LNCAP (cell line): ENCODE measurements around the gene MED20.

Source experiments
- CTCF ChIP-seq: fragments of 450-650 bp; IDR thresholded peaks from 2 replicates; pipeline ENCODE4 v1.5.1; 2017; ENCODE audit warnings: mild to moderate bottlenecking

MED20 gene

DNA sequence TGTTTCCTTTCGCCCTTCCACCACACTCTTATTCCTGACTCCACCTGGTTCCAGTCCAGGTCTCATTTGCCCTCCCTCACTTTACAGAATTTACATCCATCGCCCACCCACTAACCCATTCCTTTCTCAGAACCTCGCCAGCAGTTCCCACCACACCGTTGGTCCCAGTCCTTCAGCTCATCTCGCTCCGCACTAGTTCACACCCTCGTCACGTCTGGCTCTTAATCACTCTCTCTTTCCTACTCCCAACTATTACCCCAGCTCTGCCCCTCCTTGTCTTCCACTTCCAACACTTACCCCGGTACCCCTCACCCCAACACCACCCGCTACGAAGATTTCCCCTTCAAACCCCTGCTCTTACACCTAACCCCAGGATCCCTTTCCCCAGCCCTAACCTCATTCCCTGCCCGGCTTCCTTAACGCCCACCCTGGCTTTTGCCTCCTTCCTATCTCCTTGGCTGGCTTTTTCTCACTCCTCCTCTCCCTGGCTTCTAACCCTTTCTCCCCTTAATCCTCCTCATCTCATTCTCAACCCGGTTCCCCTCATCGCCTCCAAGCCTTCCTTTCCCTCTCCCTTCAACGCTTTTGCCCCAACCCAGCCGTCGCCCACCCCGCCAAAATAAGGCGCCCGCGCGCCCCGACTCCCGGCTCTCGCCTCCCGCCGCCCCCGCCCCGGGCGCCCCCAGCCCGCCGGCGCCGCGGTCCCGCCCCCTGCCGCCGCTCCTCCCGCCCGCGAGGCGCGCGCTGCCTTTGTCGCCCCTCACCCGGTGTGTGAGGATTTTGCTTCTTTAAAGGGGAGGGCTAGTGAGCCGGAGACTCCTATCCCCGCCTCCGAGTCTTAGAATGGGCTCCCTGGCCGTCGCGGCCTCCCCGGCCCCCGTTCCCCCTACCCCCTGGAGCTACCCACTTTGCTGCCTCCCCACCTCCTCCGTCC is 26.3 kb downstream of the MED20 start:
- no peak for TF ChIP-seq CTCF

DNA sequence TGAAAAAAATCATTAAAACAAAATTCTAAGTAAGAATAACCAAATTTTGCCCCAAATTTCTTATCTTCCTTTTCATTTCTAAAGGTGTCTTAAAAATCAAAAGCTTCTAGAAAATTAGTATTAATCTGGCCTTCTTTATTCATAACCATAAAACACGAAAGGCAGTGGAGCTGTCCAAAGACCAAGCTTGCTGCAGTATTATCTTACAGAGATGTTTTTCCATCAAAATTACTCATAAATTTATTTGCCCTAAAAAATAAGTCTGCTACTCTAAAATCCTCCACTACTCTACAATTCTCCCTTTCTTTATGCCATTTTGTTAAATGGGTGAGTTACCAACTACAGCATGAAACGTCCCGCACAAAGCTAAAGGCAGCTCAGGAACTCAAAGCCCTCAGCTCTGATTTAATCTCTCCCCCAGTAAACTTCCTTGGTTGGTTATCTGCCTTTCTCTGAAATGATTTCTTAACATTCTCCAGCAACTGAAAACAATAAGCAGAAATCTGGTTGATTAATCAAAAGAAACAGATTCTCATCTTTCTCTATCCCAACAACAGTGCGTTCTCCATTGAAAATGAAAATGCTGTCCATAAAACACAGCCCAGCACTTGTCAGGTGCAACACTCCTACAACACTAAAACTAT is 27.9 kb downstream of the MED20 start:
- no peak for TF ChIP-seq CTCF

GRCh38 chr6:41887331-41887751 is 33.6 kb downstream of the MED20 start:
- no peak for TF ChIP-seq CTCF

- TF ChIP-seq CTCF, result no peak
Observed at GRCh38 chr6:41885930-41886329, 35.0 kb downstream of the MED20 start.

DNA sequence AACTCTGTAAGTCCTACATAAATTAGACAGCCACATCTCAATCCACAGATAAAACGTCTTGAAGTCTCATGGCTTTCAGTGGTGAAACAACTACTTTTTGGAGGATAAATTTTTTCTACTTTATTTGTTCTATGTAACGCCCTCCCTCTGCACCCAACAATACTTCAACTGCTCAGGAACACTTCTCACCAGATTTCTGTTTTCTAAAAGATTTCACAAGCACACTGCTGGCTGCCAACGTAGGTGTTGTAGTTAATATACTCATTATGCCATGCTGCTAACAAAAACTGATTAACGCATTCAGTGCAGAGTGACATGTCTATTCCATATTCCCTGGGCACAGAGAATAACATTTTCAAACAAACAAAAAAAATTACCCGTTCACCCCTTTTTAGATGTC is 36.0 kb downstream of the MED20 start:
- no peak for TF ChIP-seq CTCF

- no peak for TF ChIP-seq CTCF
Observed at GRCh38 chr6:41881506-41881905, 39.4 kb downstream of the MED20 start.

GRCh38 chr6:41878961-41879405 is 42.0 kb downstream of the MED20 start:
- TF ChIP-seq CTCF, result no peak
